Caco-2 (cell line): ENCODE results near the gene PTPN6. TPM values are rescaled to one million over a fixed set of nuclear protein-coding genes. Genes with fewer than 3 reads are reported as not detected.

Experiments
- BruUV-seq: library from RNA; stranded (reverse); fragments of 400-500 nt; replicated peaks from 2 replicates; lab custom pipeline; 2021; lab: Mats Ljungman, UMichigan
- CTCF ChIA-PET: fragments of 300-600 bp; sonication (Branson Sonifier 250); formaldehyde crosslinking; loops from one replicate; lab custom pipeline; 2022; ENCODE audit warnings: antibody characterized with exemption; lab: Charles Lee
- POLR2A ChIA-PET: fragments of 300-600 bp; sonication (Branson Sonifier 250); formaldehyde crosslinking; loops from one replicate; lab custom pipeline; 2022; ENCODE audit warnings: antibody characterized with exemption; lab: Charles Lee
- DNase-seq, 2 experiments: peaks; one replicate each; pipeline versions ENCODE4 v3.0.0 to v3.0.0-alpha.2; 2020 to 2022
- H3K27me3 ChIP-seq: replicated peaks from 2 replicates; pipeline ENCODE4 v1.6.0; 2011; ENCODE audit warnings: low read length; ENCODE audit not compliant: control insufficient read depth, insufficient read depth
- H3K36me3 ChIP-seq: 2 replicates; pipeline ENCODE4 v1.5.1; 2011; ENCODE audit warnings: low read length; ENCODE audit not compliant: control insufficient read depth, insufficient read depth
- H3K4me1 ChIP-seq: fragments of 250-450 bp; sonication (Bioruptor Pico); 2 replicates; pipeline ENCODE4 v1.5.1; 2020; ENCODE audit warnings: mild to moderate bottlenecking
- H3K4me3 ChIP-seq: 2 replicates; pipeline ENCODE4 v1.5.1; 2011; ENCODE audit warnings: low read depth, mild to moderate bottlenecking, control low read depth, low read length
- H3K9me3 ChIP-seq: fragments of 250-450 bp; sonication (Bioruptor Pico); 2 replicates; pipeline ENCODE4 v1.5.1; 2020; ENCODE audit warnings: mild to moderate bottlenecking, moderate library complexity
- H3K27ac Mint-ChIP-seq: one replicate; pipeline ENCODE4 v1.8.0; 2022; ENCODE audit warnings: mixed read lengths; ENCODE audit not compliant: unreplicated experiment
- H3K27me3 Mint-ChIP-seq: one replicate; pipeline ENCODE4 v1.8.0; 2022; ENCODE audit warnings: mixed read lengths; ENCODE audit not compliant: insufficient read depth, unreplicated experiment
- H3K36me3 Mint-ChIP-seq: one replicate; pipeline ENCODE4 v1.8.0; 2022; ENCODE audit warnings: mild to moderate bottlenecking, mixed read lengths; ENCODE audit not compliant: insufficient read depth, unreplicated experiment
- H3K4me1 Mint-ChIP-seq: one replicate; pipeline ENCODE4 v1.8.0; 2022; ENCODE audit warnings: low read depth, mixed read lengths; ENCODE audit not compliant: unreplicated experiment
- H3K4me3 Mint-ChIP-seq: one replicate; pipeline ENCODE4 v1.8.0; 2022; ENCODE audit warnings: mild to moderate bottlenecking, moderate library complexity, mixed read lengths; ENCODE audit not compliant: unreplicated experiment
- H3K9me3 Mint-ChIP-seq: one replicate; pipeline ENCODE4 v1.8.0; 2022; ENCODE audit warnings: mixed read lengths; ENCODE audit not compliant: unreplicated experiment
- CTCF ChIP-seq, 2 experiments: fragments of 200-600 bp in 1 of 2; IDR thresholded peaks; 1 replicate in 1 of 2; 2 replicates in 1 of 2; pipeline versions ENCODE4 v1.5.1 to v1.8.0; 2011 to 2022; ENCODE audit warnings: antibody characterized with exemption in 1 of 2, control low read depth in 1 of 2, inconsistent platforms in 1 of 2, low read depth in 1 of 2, low read length in 1 of 2, mild to moderate bottlenecking in 1 of 2, moderate library complexity in 1 of 2; ENCODE audit not compliant: insufficient read depth in 1 of 2, severe bottlenecking in 1 of 2, unreplicated experiment in 1 of 2
- intact Hi-C: fragments of 100-400 bp; cut with micrococcal nuclease; formaldehyde crosslinking; loops from one replicate; pipeline ENCODE4 v1.10.0; 2022; ENCODE audit not compliant: unreplicated experiment
- total RNA-seq: library from RNA; stranded (reverse); gene quantifications from 2 replicates; pipeline ENCODE4 v1.2.3, GENCODE V29; 2022

Gene PTPN6
- total RNA-seq, 1 experiment from 2014 or later = 43.9 TPM

- H3K36me3 ChIP-seq = peaks cover 14% of the 10 kb centered on the region
- H3K27me3 Mint-ChIP-seq = no peaks in the 10 kb centered on the region
- no peaks in the 10 kb centered on the region for H3K27me3 ChIP-seq
- BruUV-seq = no TSS peak
- CTCF ChIA-PET = interaction anchor here (1.0 kb wide), 1 partner anchor 30 kb away, joined by 3 read pairs; no protein-coding TSS in a partner anchor
- no peak overlapping the region for H3K27ac Mint-ChIP-seq
- POLR2A ChIA-PET = interaction anchor here (0.6 to 2.2 kb wide), 5 partner anchors 11 to 43 kb away, joined by 3 to 8 read pairs (median 4); partner anchors contain the start of genes C12orf57, LPCAT3 and RNU7-1
- H3K9me3 Mint-ChIP-seq = no peaks in the 10 kb centered on the region
- H3K4me1 Mint-ChIP-seq = peaks cover 62% of the 10 kb centered on the region
- no peaks in the 10 kb centered on the region for H3K9me3 ChIP-seq
- H3K36me3 Mint-ChIP-seq = peaks cover 96% of the 10 kb centered on the region
- H3K4me3 ChIP-seq = no peak overlapping the region
- TF ChIP-seq CTCF (IDR thresholded peaks at IDR 0.05; ENCODE audit: insufficient read depth in 1 of 2, low read depth in 1 of 2, low read length in 1 of 2, severe bottlenecking in 1 of 2, unreplicated experiment in 1 of 2) = no peak
- H3K4me1 ChIP-seq = peaks cover 43% of the 10 kb centered on the region
- no peak overlapping the region for H3K4me3 Mint-ChIP-seq
- intact Hi-C loops = no loop called here
- DNase-seq = no peak
Measured at GRCh38 chr12:6975297-6976032, 24.3 kb downstream of the PTPN6 start.

- ChIA-PET CTCF (interaction anchor here (2.9 kb wide), 1 partner anchor 41 kb away, joined by 11 read pairs; the partner anchor contains the start of gene LPCAT3), POLR2A (interaction anchor here (0.6 to 1.5 kb wide), 4 partner anchors 15 to 126 kb away, joined by 4 to 6 read pairs (median 4); partner anchors contain the start of gene LPCAT3)
- peaks cover 16% of the 10 kb centered on the region for H3K36me3 ChIP-seq
Measured at GRCh38 chr12:6977653-6978052, 26.5 kb downstream of the PTPN6 start.

More at GRCh38 chr12:6977653-6978052, 26.5 kb downstream of the PTPN6 start:
- intact Hi-C loops = loop anchor here (1.0 kb wide), 1 partner anchor 66 kb away; no protein-coding TSS in a partner anchor
- Mint-ChIP-seq H3K4me3 (no peak overlapping the region), H3K27ac (peak overlapping the region; percentile 98), H3K4me1 (peaks cover 72% of the 10 kb centered on the region), H3K9me3 (no peaks in the 10 kb centered on the region), H3K27me3 (no peaks in the 10 kb centered on the region), H3K36me3 (peaks cover 98% of the 10 kb centered on the region)
- no peak for DNase-seq
- Histone ChIP-seq H3K9me3 (no peaks in the 10 kb centered on the region), H3K4me1 (peaks cover 52% of the 10 kb centered on the region), H3K4me3 (no peak overlapping the region), H3K27me3 (no peaks in the 10 kb centered on the region)
- no peak for TF ChIP-seq CTCF (IDR thresholded peaks at IDR 0.05; ENCODE audit: insufficient read depth in 1 of 2, low read depth in 1 of 2, low read length in 1 of 2, severe bottlenecking in 1 of 2, unreplicated experiment in 1 of 2)
- no TSS peak for BruUV-seq
